ENCODE measurements around the gene CHST9. TPM values are rescaled to one million over a fixed set of nuclear protein-coding genes. Genes with fewer than 3 reads are reported as not detected.
"Not testable (repeated sequence)": the region's sequence is repeated elsewhere in the genome, so short reads cannot be mapped to it uniquely, and the experiment has no call there.

CHST9 gene
- total and polyA plus RNA-seq, 2 of the 13 experiments (the other 11 are each of a cell fraction or from before 2014, with no cell fraction given): 3.2 to 9.6 TPM

GRCh38 chr18:26928670-26929313 lies 256.3 kb downstream of the CHST9 start (continued):
- no peak for TF ChIP-seq ZNF20 (CRISPR knock-in tag; IDR thresholded peaks at IDR 0.05)

- intact Hi-C loops (cut with micrococcal nuclease; ENCODE audit: unreplicated experiment); FAIRE-seq; H2AFZ ChIP-seq (ENCODE audit: low read length); H3K79me2 ChIP-seq (ENCODE audit: insufficient read depth, low read length); DNase-seq (ENCODE audit: low spot score); H3K27me3 ChIP-seq (ENCODE audit: control insufficient read depth in 1 of 2, insufficient read depth in 2 of 2, low read length in 2 of 2); POLR2A ChIA-PET; ATAC-seq; H3K9ac ChIP-seq (ENCODE audit: insufficient read depth, low read depth, low read length); H3K4me2 ChIP-seq (ENCODE audit: low read depth, low read length); CTCF ChIA-PET (ENCODE audit: low intra/inter-chr PET ratio, low total read pairs); H3K4me1 ChIP-seq (ENCODE audit: insufficient read depth, low read length); H3K9me3 ChIP-seq (ENCODE audit: low read length); H3K4me3 ChIP-seq (replicated peaks in 1 of 3; ENCODE audit: insufficient read depth in 1 of 3, low read depth in 2 of 3, low read length in 3 of 3); H3K27ac ChIP-seq (ENCODE audit: extremely low read length, insufficient read depth, low read length); BruUV-seq (replicated peaks); H3K36me3 ChIP-seq (replicated peaks in 1 of 2; ENCODE audit: control insufficient read depth in 1 of 2, insufficient read depth in 2 of 2, low read length in 2 of 2); H4K20me1 ChIP-seq (ENCODE audit: insufficient read depth, low read length): not testable (repeated sequence)
- in situ Hi-C loops (cut with HindIII; ENCODE audit: extremely low pct_ligation_motif_present, low pct_unique_long_range_greater_than_20kb): loop anchor here (25.0 kb wide), 1 partner anchor 91 kb away; no protein-coding TSS in a partner anchor
- WGBS (ENCODE audit: low lambda C conversion rate): 90% methylated on average over 8 of the region's 8 CpGs
These were observed 257.3 kb downstream of the CHST9 start for GRCh38 chr18:26927822-26928221.

GRCh38 chr18:26926066-26926675 lies 258.9 kb downstream of the CHST9 start:
- CTCF ChIA-PET (ENCODE audit: low intra/inter-chr PET ratio, low total read pairs): no interaction called here
- DNase-seq (ENCODE audit: low spot score) (no peak), FAIRE-seq (no peak), ATAC-seq (no peak)
- in situ Hi-C loops (cut with HindIII; ENCODE audit: extremely low pct_ligation_motif_present, low pct_unique_long_range_greater_than_20kb): loop anchor here (25.0 kb wide), 1 partner anchor 89 kb away; no protein-coding TSS in a partner anchor
- H2AFZ ChIP-seq (ENCODE audit: low read length): no peak overlapping the region
- H3K79me2 ChIP-seq (ENCODE audit: insufficient read depth, low read length): no peaks in the 10 kb centered on the region
- H3K9ac ChIP-seq (ENCODE audit: insufficient read depth, low read depth, low read length): no peak overlapping the region
- no peaks in the 10 kb centered on the region for H3K27me3 ChIP-seq (ENCODE audit: control insufficient read depth in 1 of 2, insufficient read depth in 2 of 2, low read length in 2 of 2)
- H3K4me1 ChIP-seq (ENCODE audit: insufficient read depth, low read length): peaks cover 2% of the 10 kb centered on the region; the same call in 1 of the 2 replicates
- 93% methylated on average over 1 of the region's 1 CpG for WGBS (ENCODE audit: low lambda C conversion rate)
- H3K36me3 ChIP-seq (replicated peaks in 1 of 2; ENCODE audit: control insufficient read depth in 1 of 2, insufficient read depth in 2 of 2, low read length in 2 of 2): no peaks in the 10 kb centered on the region
- intact Hi-C loops (cut with micrococcal nuclease; ENCODE audit: unreplicated experiment): no loop called here
- H3K9me3 ChIP-seq (ENCODE audit: low read length): no peaks in the 10 kb centered on the region
- no peak overlapping the region for H3K4me2 ChIP-seq (ENCODE audit: low read depth, low read length)
- BruUV-seq (replicated peaks): no TSS peak
- no peaks in the 10 kb centered on the region for H4K20me1 ChIP-seq (ENCODE audit: insufficient read depth, low read length)
- POLR2A ChIA-PET: no interaction called here
- no peak overlapping the region for H3K27ac ChIP-seq (ENCODE audit: extremely low read length, insufficient read depth, low read length)
- no peak overlapping the region for H3K4me3 ChIP-seq (replicated peaks in 1 of 3; ENCODE audit: insufficient read depth in 1 of 3, low read depth in 2 of 3, low read length in 3 of 3)
- TF ChIP-seq CCDC6 (CRISPR knock-in tag; IDR thresholded peaks at IDR 0.05) (no peak), KDM6A (CRISPR knock-in tag; IDR thresholded peaks at IDR 0.05; ENCODE audit: low read depth) (no peak), NBN (conservative IDR thresholded peaks at IDR 0.05) (no peak), ATM (IDR thresholded peaks at IDR 0.05; ENCODE audit: borderline replicate concordance) (no peak), ZNF572 (CRISPR knock-in tag; IDR thresholded peaks at IDR 0.05) (no peak), FLYWCH1 (CRISPR knock-in tag; IDR thresholded peaks at IDR 0.05) (no peak), NAIF1 (CRISPR knock-in tag; IDR thresholded peaks at IDR 0.05; ENCODE audit: borderline replicate concordance) (no peak), SIN3A (IDR thresholded peaks at IDR 0.05; ENCODE audit: borderline replicate concordance, low read depth, low read length) (no peak), SRF (IDR thresholded peaks at IDR 0.05; ENCODE audit: low read depth, low read length) (no peak), JUN (CRISPR knock-in tag; IDR thresholded peaks at IDR 0.05) (no peak), ZNF451 (CRISPR knock-in tag; IDR thresholded peaks at IDR 0.05) (no peak), IKZF1 (IDR thresholded peaks at IDR 0.05) (no peak), GFI1 (CRISPR knock-in tag; IDR thresholded peaks at IDR 0.05; ENCODE audit: borderline replicate concordance) (no peak), ZNF280B (CRISPR knock-in tag; IDR thresholded peaks at IDR 0.05; ENCODE audit: borderline replicate concordance) (no peak)
